Activated naive CD4-positive, alpha-beta T cell treated with anti-CD3 and anti-CD28 coated beads, Interleukin-2, amount 10 ng/mL, durations not matched to agents 5 hours and 36 hours (primary cell): ENCODE data around the gene RPS6KA5. TPM values are rescaled to one million over a fixed set of nuclear protein-coding genes. Genes with fewer than 3 reads are reported as not detected.

Experiments used
- total RNA-seq, 2 experiments: library from RNA; stranded (reverse); gene quantifications; one replicate each; pipeline ENCODE4 v1.2.3, GENCODE V29; 2021

RPS6KA5 gene
- 10 to 100 TPM; 43.6 to 47.6 TPM for total RNA-seq

GRCh38 chr14:91060351-91061055 lies at the start of gene RPS6KA5:
TSS of gene RPS6KA5 (minus strand) at chr14:91060641. CDS start at chr14:91060434, 207 bp downstream.

GRCh38 chr14:90815822-90816662 lies 244.4 kb downstream of the RPS6KA5 start, which contains the start of gene TTC7B:
TSS of gene TTC7B (minus strand) at chr14:90816430. CDS start at chr14:90816295, 135 bp downstream.

Other genes starting within 250 kb of the RPS6KA5 start
- 1 to 10 TPM; 1.9 to 2.2 TPM for gene TTC7B, start 244.2 kb downstream of the RPS6KA5 start, total RNA-seq
- gene DGLUCY, start 53.4 kb upstream of the RPS6KA5 start, total RNA-seq = 100 to 1,000 TPM in 1 of 2 experiments, 10 to 100 TPM in 1; 98.6 to 105 TPM
- gene GPR68, start 184.1 kb upstream of the RPS6KA5 start, total RNA-seq = 10 to 100 TPM; 23.9 to 25.1 TPM